Omental fat pad (tissue), 4 donors: Measurements from ENCODE around the gene VN1R4. TPM values are rescaled to one million over a fixed set of nuclear protein-coding genes. Genes with fewer than 3 reads are reported as not detected.
A peak's percentile ranks its signal among the peaks of the same experiment; 100 is the strongest.
"Not testable (repeated sequence)": the region's sequence is repeated elsewhere in the genome, so short reads cannot be mapped to it uniquely, and the experiment has no call there.

Experiments
- ATAC-seq: fragments of 150-250 bp; one replicate; pipeline ENCODE4 v1.9.1; 2016; ENCODE audit warnings: mild to moderate bottlenecking, moderate library complexity; ENCODE audit not compliant: low FRiP score
- DNase-seq: peaks from one replicate; pipeline ENCODE4 v3.0.0-alpha.2; 2019; ENCODE audit warnings: low spot score
- CTCF ChIP-seq, 3 donors: fragments of 450-650 bp; IDR thresholded peaks; one replicate each; pipeline ENCODE4 v1.5.1; 2016 to 2017; ENCODE audit warnings: antibody characterized with exemption in 3 of 3, mild to moderate bottlenecking in 3 of 3, moderate library complexity in 2 of 3
- total RNA-seq, 4 donors: library from RNA; depleted of rRNA; stranded (reverse); fragments of >200 nt; gene quantifications; one replicate each; pipeline ENCODE4 v1.1.0, GENCODE V29; 2016

The VN1R4 gene
- total RNA-seq: not detected

- not testable (repeated sequence) for ATAC-seq, DNase-seq
Measured at GRCh38 chr19:53267623-53268022, at the start of gene VN1R4. Gene VN1R4 (minus strand): TSS chr19:53267723. CDS start chr19:53267665, 58 bp downstream.

GRCh38 chr19:53311897-53312296, 44.4 kb upstream of the VN1R4 start:
- DNase-seq (no peak), ATAC-seq (no peak)
- TF ChIP-seq CTCF (IDR thresholded peaks at IDR 0.05): no peak

- DNase-seq (no peak), ATAC-seq (no peak)
- TF ChIP-seq CTCF (IDR thresholded peaks at IDR 0.05): no peak
Measured at GRCh38 chr19:53311044-53311443, 43.5 kb upstream of the VN1R4 start.

GRCh38 chr19:53308339-53308811, 40.9 kb upstream of the VN1R4 start:
- peak; percentile 37 for ATAC-seq

GRCh38 chr19:53301341-53301740, 33.8 kb upstream of the VN1R4 start:
- not testable (repeated sequence) for ATAC-seq, DNase-seq

More at GRCh38 chr19:53308339-53308811, 40.9 kb upstream of the VN1R4 start:
- DNase-seq: no peak
- no peak for TF ChIP-seq CTCF (IDR thresholded peaks at IDR 0.05)

- DNase-seq (no peak), ATAC-seq (no peak)
- TF ChIP-seq CTCF (IDR thresholded peaks at IDR 0.05): no peak
Measured at GRCh38 chr19:53294786-53295441, 27.4 kb upstream of the VN1R4 start.

GRCh38 chr19:53290758-53291549, 23.4 kb upstream of the VN1R4 start:
- DNase-seq: no peak
- no peak for TF ChIP-seq CTCF (IDR thresholded peaks at IDR 0.05)

GRCh38 chr19:53285087-53285486, 17.6 kb upstream of the VN1R4 start:
- ATAC-seq: no peak
- no peak for DNase-seq
- no peak for TF ChIP-seq CTCF (IDR thresholded peaks at IDR 0.05)

More at GRCh38 chr19:53290758-53291549, 23.4 kb upstream of the VN1R4 start:
- no peak for ATAC-seq

- DNase-seq, ATAC-seq: not testable (repeated sequence)
Measured at GRCh38 chr19:53281947-53282346, 14.4 kb upstream of the VN1R4 start.
